ENCODE data around the gene PLCD4.

- TF ChIP-seq CTCF (IDR thresholded peaks at IDR 0.05) (no peak), POLR2A (IDR thresholded peaks at IDR 0.05) (no peak)
Measured at GRCh38 chr2:218583983-218584850, 23.5 kb upstream of the PLCD4 start.
